ENCODE measurements around the gene BRSK1.

The BRSK1 gene

GRCh38 chr19:55246462-55247451, 37.0 kb upstream of the BRSK1 start:
- H3K4me2 ChIP-seq (ENCODE audit: low read length) = no peak overlapping the region
- no peak overlapping the region for H3K4me3 ChIP-seq (ENCODE audit: low read length)
- H4K20me1 ChIP-seq (ENCODE audit: control insufficient read depth, insufficient read depth, low read depth, low read length) = peaks cover 38% of the 10 kb centered on the region; the same call in 1 of the 2 replicates
- peaks cover 82% of the 10 kb centered on the region for H3K79me2 ChIP-seq (ENCODE audit: control insufficient read depth, low read length)
- H3K9me3 ChIP-seq (ENCODE audit: control insufficient read depth, insufficient read depth, low read length) = no peaks in the 10 kb centered on the region
- no peaks in the 10 kb centered on the region for H3K9me2 ChIP-seq (replicated peaks; ENCODE audit: control insufficient read depth, low read length)
- H3K27me3 ChIP-seq (ENCODE audit: control insufficient read depth, low read length) = no peaks in the 10 kb centered on the region
- peaks cover 10% of the 10 kb centered on the region for H3K4me1 ChIP-seq (ENCODE audit: control insufficient read depth, low read length)
- no peak overlapping the region for H3K27ac ChIP-seq (ENCODE audit: low read depth, low read length)
- TF ChIP-seq EZH2phosphoT487 (IDR thresholded peaks at IDR 0.05; ENCODE audit: borderline replicate concordance, low read length) (no peak), CTCF (IDR thresholded peaks at IDR 0.05; ENCODE audit: low read depth, low read length, poor library complexity, severe bottlenecking) (no peak)
- H3K36me3 ChIP-seq (ENCODE audit: control insufficient read depth, low read length) = peaks cover 96% of the 10 kb centered on the region
- no peaks in the 10 kb centered on the region for H3F3A ChIP-seq (ENCODE audit: control insufficient read depth, insufficient read depth)

- TF ChIP-seq EZH2phosphoT487 (IDR thresholded peaks at IDR 0.05; ENCODE audit: borderline replicate concordance, low read length) = no peak
- TF ChIP-seq CTCF (IDR thresholded peaks at IDR 0.05; ENCODE audit: low read depth, low read length, poor library complexity, severe bottlenecking) = no peak
- H3K36me3 ChIP-seq (ENCODE audit: control insufficient read depth, low read length) = peaks cover 96% of the 10 kb centered on the region
- H3K9me3 ChIP-seq (ENCODE audit: control insufficient read depth, insufficient read depth, low read length) = no peaks in the 10 kb centered on the region
- H3K4me2 ChIP-seq (ENCODE audit: low read length) = no peak overlapping the region
- H3K9me2 ChIP-seq (replicated peaks; ENCODE audit: control insufficient read depth, low read length) = no peaks in the 10 kb centered on the region
- H3F3A ChIP-seq (ENCODE audit: control insufficient read depth, insufficient read depth) = no peaks in the 10 kb centered on the region
- H3K27me3 ChIP-seq (ENCODE audit: control insufficient read depth, low read length) = no peaks in the 10 kb centered on the region
- no peak overlapping the region for H3K4me3 ChIP-seq (ENCODE audit: low read length)
- peaks cover 32% of the 10 kb centered on the region; the same call in 1 of the 2 replicates for H4K20me1 ChIP-seq (ENCODE audit: control insufficient read depth, insufficient read depth, low read depth, low read length)
- H3K79me2 ChIP-seq (ENCODE audit: control insufficient read depth, low read length) = peaks cover 84% of the 10 kb centered on the region
- no peak overlapping the region for H3K27ac ChIP-seq (ENCODE audit: low read depth, low read length)
- peaks cover 19% of the 10 kb centered on the region for H3K4me1 ChIP-seq (ENCODE audit: control insufficient read depth, low read length)
These were observed 36.1 kb upstream of the BRSK1 start for GRCh38 chr19:55247621-55248099.

DNA sequence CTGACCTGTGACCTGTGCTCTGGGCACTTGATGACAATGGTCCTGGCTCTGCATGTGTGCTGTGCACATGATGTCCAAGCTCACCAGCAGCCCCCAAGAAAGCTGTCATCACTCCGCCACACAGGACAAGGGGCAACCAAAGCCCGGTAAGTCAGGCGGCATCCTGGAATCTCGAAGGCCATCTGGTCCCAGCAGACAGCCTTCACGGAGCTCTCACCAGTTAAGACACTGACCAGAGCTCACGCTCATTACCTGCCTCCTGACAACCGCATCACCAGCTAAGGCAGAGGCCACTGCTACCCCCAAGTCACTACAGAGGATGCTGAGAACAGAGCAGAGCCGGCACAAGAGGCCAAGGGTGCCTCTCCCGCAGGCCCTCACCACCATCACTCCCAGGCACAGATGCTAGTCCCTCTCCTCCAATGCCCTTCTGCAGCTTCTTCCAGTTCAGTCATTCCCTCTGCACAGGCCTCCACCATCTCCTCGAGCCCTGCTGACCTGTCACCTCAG, 35.6 kb upstream of the BRSK1 start:
- Histone ChIP-seq H3K9me3 (ENCODE audit: control insufficient read depth, insufficient read depth, low read length) (no peaks in the 10 kb centered on the region), H3K36me3 (ENCODE audit: control insufficient read depth, low read length) (peaks cover 98% of the 10 kb centered on the region), H3K4me3 (ENCODE audit: low read length) (no peak overlapping the region), H3K27me3 (ENCODE audit: control insufficient read depth, low read length) (no peaks in the 10 kb centered on the region), H4K20me1 (ENCODE audit: control insufficient read depth, insufficient read depth, low read depth, low read length) (peaks cover 36% of the 10 kb centered on the region; the same call in 1 of the 2 replicates), H3K79me2 (ENCODE audit: control insufficient read depth, low read length) (peaks cover 87% of the 10 kb centered on the region), H3K4me1 (ENCODE audit: control insufficient read depth, low read length) (peaks cover 24% of the 10 kb centered on the region), H3K9me2 (replicated peaks; ENCODE audit: control insufficient read depth, low read length) (no peaks in the 10 kb centered on the region), H3K4me2 (ENCODE audit: low read length) (no peak overlapping the region), H3K27ac (ENCODE audit: low read depth, low read length) (no peak overlapping the region), H3F3A (ENCODE audit: control insufficient read depth, insufficient read depth) (no peaks in the 10 kb centered on the region)
- no peak for TF ChIP-seq EZH2phosphoT487 (IDR thresholded peaks at IDR 0.05; ENCODE audit: borderline replicate concordance, low read length)
- TF ChIP-seq CTCF (IDR thresholded peaks at IDR 0.05; ENCODE audit: low read depth, low read length, poor library complexity, severe bottlenecking) = no peak

All from DOHH2 (cell line).